Measurements from ENCODE around the gene PTGDR2. TPM values are rescaled to one million over a fixed set of nuclear protein-coding genes. Genes with fewer than 3 reads are reported as not detected.

PTGDR2 gene
- total RNA-seq, 1 donor from 2014 or later, result not detected

- Histone ChIP-seq H3K4me3 (ENCODE audit: insufficient read depth, low read depth, low read length) (no peak overlapping the region), H3K36me3 (ENCODE audit: insufficient read depth, low read length) (peaks cover 8% of the 10 kb centered on the region), H3K4me1 (ENCODE audit: insufficient read depth, low read length) (peaks cover 11% of the 10 kb centered on the region), H3K27ac (ENCODE audit: low read depth, low read length) (no peak overlapping the region), H3K9ac (ENCODE audit: low read length) (no peak overlapping the region), H2AFZ (ENCODE audit: low read depth, low read length) (no peak overlapping the region), H3K27me3 (ENCODE audit: insufficient read depth, low read length) (no peaks in the 10 kb centered on the region), H3K79me2 (ENCODE audit: insufficient read depth, low read length) (peaks cover 29% of the 10 kb centered on the region), H4K20me1 (ENCODE audit: insufficient read depth, low read length) (peaks cover 33% of the 10 kb centered on the region), H3K4me2 (ENCODE audit: low read length) (no peak overlapping the region), H3K9me3 (ENCODE audit: insufficient read depth, low read depth, low read length) (no peaks in the 10 kb centered on the region)
- Mint-ChIP-seq H3K4me3 (ENCODE audit: unreplicated experiment) (no peak overlapping the region), H3K9me3 (ENCODE audit: unreplicated experiment) (no peaks in the 10 kb centered on the region), H3K27ac (ENCODE audit: unreplicated experiment) (no peak overlapping the region), H3K36me3 (ENCODE audit: low read depth, unreplicated experiment) (peaks cover 26% of the 10 kb centered on the region), H3K27me3 (ENCODE audit: low read depth, unreplicated experiment) (peaks cover 2% of the 10 kb centered on the region), H3K4me1 (ENCODE audit: low read depth, unreplicated experiment) (peaks cover 16% of the 10 kb centered on the region)
- no peak for DNase-seq (ENCODE audit: low read depth)
- FAIRE-seq, result no peak
- TF ChIP-seq EZH2 (IDR thresholded peaks at IDR 0.05; ENCODE audit: insufficient read depth, low read length) (no peak), CTCF (IDR thresholded peaks at IDR 0.05; ENCODE audit: insufficient read depth, low read depth, low read length) (no peak)
Measured at GRCh38 chr11:60848714-60849151, 7.0 kb downstream of the PTGDR2 start.

- Mint-ChIP-seq H3K27me3 (ENCODE audit: low read depth, unreplicated experiment) (peaks cover 2% of the 10 kb centered on the region), H3K4me1 (ENCODE audit: low read depth, unreplicated experiment) (peaks cover 22% of the 10 kb centered on the region), H3K4me3 (ENCODE audit: unreplicated experiment) (no peak overlapping the region), H3K9me3 (ENCODE audit: unreplicated experiment) (no peaks in the 10 kb centered on the region), H3K27ac (ENCODE audit: unreplicated experiment) (no peak overlapping the region), H3K36me3 (ENCODE audit: low read depth, unreplicated experiment) (peaks cover 26% of the 10 kb centered on the region)
- peaks cover 8% of the 10 kb centered on the region for H3K36me3 ChIP-seq (ENCODE audit: insufficient read depth, low read length)
- H3K9me3 ChIP-seq (ENCODE audit: insufficient read depth, low read depth, low read length), result no peaks in the 10 kb centered on the region
- no peak overlapping the region for H3K4me3 ChIP-seq (ENCODE audit: insufficient read depth, low read depth, low read length)
- no peaks in the 10 kb centered on the region for H3K27me3 ChIP-seq (ENCODE audit: insufficient read depth, low read length)
- peaks cover 39% of the 10 kb centered on the region for H4K20me1 ChIP-seq (ENCODE audit: insufficient read depth, low read length)
- H3K4me1 ChIP-seq (ENCODE audit: insufficient read depth, low read length), result peaks cover 19% of the 10 kb centered on the region
- no peak overlapping the region for H3K4me2 ChIP-seq (ENCODE audit: low read length)
- no peak for DNase-seq (ENCODE audit: low read depth)
- H3K27ac ChIP-seq (ENCODE audit: low read depth, low read length), result no peak overlapping the region
- H3K79me2 ChIP-seq (ENCODE audit: insufficient read depth, low read length), result peaks cover 37% of the 10 kb centered on the region
- no peak overlapping the region for H2AFZ ChIP-seq (ENCODE audit: low read depth, low read length)
- FAIRE-seq, result no peak
- no peak for TF ChIP-seq CTCF (IDR thresholded peaks at IDR 0.05; ENCODE audit: insufficient read depth, low read depth, low read length)
- no peak for TF ChIP-seq EZH2 (IDR thresholded peaks at IDR 0.05; ENCODE audit: insufficient read depth, low read length)
- H3K9ac ChIP-seq (ENCODE audit: low read length), result no peak overlapping the region
Measured at GRCh38 chr11:60847896-60848295, 7.9 kb downstream of the PTGDR2 start.

GRCh38 chr11:60847281-60847680 lies 8.5 kb downstream of the PTGDR2 start:
- no peaks in the 10 kb centered on the region for H3K9me3 ChIP-seq (ENCODE audit: insufficient read depth, low read depth, low read length)
- DNase-seq (ENCODE audit: low read depth) (no peak), FAIRE-seq (no peak)
- H2AFZ ChIP-seq (ENCODE audit: low read depth, low read length), result no peak overlapping the region
- H3K9me3 Mint-ChIP-seq (ENCODE audit: unreplicated experiment), result no peaks in the 10 kb centered on the region
- no peak overlapping the region for H3K4me2 ChIP-seq (ENCODE audit: low read length)
- TF ChIP-seq EZH2 (IDR thresholded peaks at IDR 0.05; ENCODE audit: insufficient read depth, low read length) (no peak), CTCF (IDR thresholded peaks at IDR 0.05; ENCODE audit: insufficient read depth, low read depth, low read length) (no peak)
- H3K9ac ChIP-seq (ENCODE audit: low read length), result no peak overlapping the region
- peaks cover 39% of the 10 kb centered on the region for H4K20me1 ChIP-seq (ENCODE audit: insufficient read depth, low read length)
- peaks cover 23% of the 10 kb centered on the region for H3K4me1 ChIP-seq (ENCODE audit: insufficient read depth, low read length)
- H3K36me3 Mint-ChIP-seq (ENCODE audit: low read depth, unreplicated experiment), result peaks cover 26% of the 10 kb centered on the region
- H3K4me3 Mint-ChIP-seq (ENCODE audit: unreplicated experiment), result no peak overlapping the region
- H3K27ac ChIP-seq (ENCODE audit: low read depth, low read length), result no peak overlapping the region
- no peak overlapping the region for H3K4me3 ChIP-seq (ENCODE audit: insufficient read depth, low read depth, low read length)
- peaks cover 2% of the 10 kb centered on the region for H3K27me3 Mint-ChIP-seq (ENCODE audit: low read depth, unreplicated experiment)
- peaks cover 22% of the 10 kb centered on the region for H3K4me1 Mint-ChIP-seq (ENCODE audit: low read depth, unreplicated experiment)
- no peak overlapping the region for H3K27ac Mint-ChIP-seq (ENCODE audit: unreplicated experiment)
- peaks cover 8% of the 10 kb centered on the region for H3K36me3 ChIP-seq (ENCODE audit: insufficient read depth, low read length)
- H3K79me2 ChIP-seq (ENCODE audit: insufficient read depth, low read length), result peaks cover 43% of the 10 kb centered on the region
- H3K27me3 ChIP-seq (ENCODE audit: insufficient read depth, low read length), result no peaks in the 10 kb centered on the region
